ENCODE data around the gene FAM124A. TPM values are rescaled to one million over a fixed set of nuclear protein-coding genes. Genes with fewer than 3 reads are reported as not detected.

The FAM124A gene
- polyA plus RNA-seq, 4 donors: 0.22 to 1.8 (median 0.41) TPM; not detected in 1

DNA sequence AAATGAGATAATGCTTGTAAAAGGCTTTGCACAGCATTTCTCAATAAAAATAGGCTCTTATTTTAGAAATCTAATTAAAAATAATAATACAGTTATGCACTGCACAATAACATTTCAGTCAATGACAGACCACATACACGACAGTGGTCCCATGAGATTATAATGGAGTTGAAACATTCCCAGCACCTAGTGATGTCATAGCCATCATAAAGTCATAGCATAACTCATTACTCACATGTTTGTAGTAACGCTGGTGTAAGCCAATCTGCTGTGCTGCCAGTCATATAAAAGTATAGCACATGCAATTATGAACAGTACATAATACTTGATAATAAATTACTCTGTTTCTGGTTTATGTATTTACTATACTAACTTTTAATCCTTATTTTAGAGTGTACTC is 104.6 kb downstream of the FAM124A start:
- 78 to 89% (median 80%) methylated on average over 2 of the region's 2 CpGs for WGBS, 3 donors
- no peaks in the 10 kb centered on the region for H3K36me3 ChIP-seq (ENCODE audit: control insufficient read depth in 3 of 3, insufficient read depth in 2 of 3, low read depth in 1 of 3, low read length in 3 of 3)
- H3K4me1 ChIP-seq (ENCODE audit: control insufficient read depth in 3 of 3, insufficient read depth in 2 of 3, low read depth in 1 of 3, low read length in 2 of 3): no peaks in the 10 kb centered on the region
- no peak overlapping the region for H3K27ac ChIP-seq (ENCODE audit: low read depth in 1 of 3, low read length in 2 of 3)
- DNase-seq: no peak
- no peak for FAIRE-seq
- H3K4me3 ChIP-seq (ENCODE audit: low read depth in 1 of 3, low read length in 3 of 3): no peak overlapping the region
- H3K9me3 ChIP-seq (ENCODE audit: control insufficient read depth in 2 of 2, insufficient read depth in 1 of 2, low read depth in 1 of 2, low read length in 1 of 2): no peaks in the 10 kb centered on the region
- H3K27me3 ChIP-seq (ENCODE audit: control insufficient read depth in 3 of 3, insufficient read depth in 3 of 3, low read length in 3 of 3): no peaks in the 10 kb centered on the region

DNA sequence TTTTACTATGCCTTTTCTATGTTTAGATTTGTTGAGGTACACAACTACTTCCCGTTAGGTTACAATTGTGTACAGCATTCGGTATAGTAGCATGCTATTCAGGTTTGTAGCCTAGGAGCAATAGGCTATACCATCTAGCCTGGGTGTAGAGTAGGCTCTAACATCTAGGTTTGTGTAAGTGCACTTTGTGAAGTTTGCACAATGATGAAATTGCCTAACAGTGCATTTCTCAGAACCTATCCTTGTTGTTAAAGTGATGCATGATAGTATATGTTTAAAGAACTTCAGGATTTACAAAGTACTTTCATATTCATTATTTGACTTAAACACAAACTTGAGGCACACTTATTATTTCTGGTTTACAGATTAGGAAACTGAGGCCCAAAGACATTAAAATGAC is 105.8 kb downstream of the FAM124A start:
- no peaks in the 10 kb centered on the region for H3K36me3 ChIP-seq (ENCODE audit: control insufficient read depth in 3 of 3, insufficient read depth in 2 of 3, low read depth in 1 of 3, low read length in 3 of 3)
- H3K27ac ChIP-seq (ENCODE audit: low read depth in 1 of 3, low read length in 2 of 3): no peak overlapping the region
- no peak overlapping the region for H3K4me3 ChIP-seq (ENCODE audit: low read depth in 1 of 3, low read length in 3 of 3)
- no peak for DNase-seq
- H3K4me1 ChIP-seq (ENCODE audit: control insufficient read depth in 3 of 3, insufficient read depth in 2 of 3, low read depth in 1 of 3, low read length in 2 of 3): no peaks in the 10 kb centered on the region
- no peaks in the 10 kb centered on the region for H3K9me3 ChIP-seq (ENCODE audit: control insufficient read depth in 2 of 2, insufficient read depth in 1 of 2, low read depth in 1 of 2, low read length in 1 of 2)
- no peak for FAIRE-seq
- no peaks in the 10 kb centered on the region for H3K27me3 ChIP-seq (ENCODE audit: control insufficient read depth in 3 of 3, insufficient read depth in 3 of 3, low read length in 3 of 3)
- 92 to 96% (median 92%) methylated on average over 2 of the region's 2 CpGs for WGBS, 3 donors

DNA sequence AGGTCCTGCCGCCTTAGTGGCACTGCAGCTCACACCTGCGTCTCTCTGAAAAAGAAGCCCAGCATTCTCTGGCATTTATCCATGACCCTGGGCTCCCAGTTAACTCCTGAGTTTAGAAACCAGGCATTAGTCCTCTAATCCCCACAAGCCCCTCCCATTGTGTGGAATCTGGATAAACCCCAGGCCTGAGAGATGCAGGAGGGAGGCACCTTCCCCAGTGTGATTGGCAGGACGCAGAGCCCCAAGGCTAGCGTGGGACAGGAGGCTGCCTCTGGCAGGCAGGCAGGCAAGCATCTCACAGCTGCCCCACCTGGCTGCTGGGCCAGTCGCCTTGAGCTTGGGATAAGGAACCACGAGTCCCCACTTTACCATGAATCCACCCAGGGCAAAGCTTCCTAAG is 106.3 kb downstream of the FAM124A start:
- H3K27me3 ChIP-seq (ENCODE audit: control insufficient read depth in 3 of 3, insufficient read depth in 3 of 3, low read length in 3 of 3): no peaks in the 10 kb centered on the region
- H3K36me3 ChIP-seq (ENCODE audit: control insufficient read depth in 3 of 3, insufficient read depth in 2 of 3, low read depth in 1 of 3, low read length in 3 of 3): no peaks in the 10 kb centered on the region
- 75 to 86% (median 83%) methylated on average over 6 of the region's 6 CpGs for WGBS, 3 donors
- H3K4me1 ChIP-seq (ENCODE audit: control insufficient read depth in 3 of 3, insufficient read depth in 2 of 3, low read depth in 1 of 3, low read length in 2 of 3): no peaks in the 10 kb centered on the region
- no peak overlapping the region for H3K4me3 ChIP-seq (ENCODE audit: low read depth in 1 of 3, low read length in 3 of 3)
- no peak for FAIRE-seq
- DNase-seq: no peak
- no peaks in the 10 kb centered on the region for H3K9me3 ChIP-seq (ENCODE audit: control insufficient read depth in 2 of 2, insufficient read depth in 1 of 2, low read depth in 1 of 2, low read length in 1 of 2)
- H3K27ac ChIP-seq (ENCODE audit: low read depth in 1 of 3, low read length in 2 of 3): no peak overlapping the region

DNA sequence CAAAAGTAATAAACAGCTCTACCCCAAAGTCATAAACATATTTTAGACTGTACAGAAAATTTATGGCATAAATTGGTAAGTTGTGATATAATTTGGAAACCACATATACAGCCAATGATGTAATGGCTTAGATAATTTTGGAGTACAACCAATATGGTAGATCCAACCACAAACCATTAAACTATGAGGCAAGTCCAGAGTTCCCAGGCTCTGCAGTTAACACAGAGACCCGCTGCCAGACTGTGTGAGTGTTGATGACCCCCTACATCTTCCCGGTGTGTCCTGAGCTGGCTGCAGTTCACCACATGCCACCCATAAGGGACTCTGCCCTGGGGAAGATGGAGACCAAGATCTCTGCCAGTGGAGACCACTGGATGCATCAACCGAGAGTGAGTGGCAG is 107.4 kb downstream of the FAM124A start:
- DNase-seq: no peak
- Histone ChIP-seq H3K4me3 (ENCODE audit: low read depth in 1 of 3, low read length in 3 of 3) (no peak overlapping the region), H3K27me3 (ENCODE audit: control insufficient read depth in 3 of 3, insufficient read depth in 3 of 3, low read length in 3 of 3) (no peaks in the 10 kb centered on the region), H3K36me3 (ENCODE audit: control insufficient read depth in 3 of 3, insufficient read depth in 2 of 3, low read depth in 1 of 3, low read length in 3 of 3) (no peaks in the 10 kb centered on the region), H3K27ac (ENCODE audit: low read depth in 1 of 3, low read length in 2 of 3) (no peak overlapping the region), H3K9me3 (ENCODE audit: control insufficient read depth in 2 of 2, insufficient read depth in 1 of 2, low read depth in 1 of 2, low read length in 1 of 2) (no peaks in the 10 kb centered on the region), H3K4me1 (ENCODE audit: control insufficient read depth in 3 of 3, insufficient read depth in 2 of 3, low read depth in 1 of 3, low read length in 2 of 3) (no peaks in the 10 kb centered on the region)
- WGBS, 3 donors: 87 to 91% (median 90%) methylated on average over 3 of the region's 3 CpGs
- FAIRE-seq: no peak

DNA sequence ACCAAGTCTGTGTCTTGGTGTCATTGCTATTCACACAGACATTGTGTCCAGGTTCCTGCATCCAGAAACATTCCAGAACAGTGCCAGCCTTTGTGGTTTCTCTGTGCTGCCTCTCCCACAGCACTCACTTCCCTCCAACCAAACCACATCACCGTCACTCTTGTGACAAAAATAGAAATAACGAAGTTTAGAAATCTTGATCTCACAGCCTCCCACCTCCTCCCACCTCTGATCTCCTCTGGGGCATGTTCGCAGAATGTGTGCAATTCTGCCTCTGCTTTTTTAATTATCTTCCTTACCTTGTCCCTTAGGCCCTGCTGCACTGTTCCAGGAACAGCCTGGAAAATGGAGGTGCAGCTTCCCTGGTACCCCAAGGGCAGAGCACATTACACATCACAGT is 108.6 kb downstream of the FAM124A start:
- H3K4me1 ChIP-seq (ENCODE audit: control insufficient read depth in 3 of 3, insufficient read depth in 2 of 3, low read depth in 1 of 3, low read length in 2 of 3): no peaks in the 10 kb centered on the region
- no peaks in the 10 kb centered on the region for H3K36me3 ChIP-seq (ENCODE audit: control insufficient read depth in 3 of 3, insufficient read depth in 2 of 3, low read depth in 1 of 3, low read length in 3 of 3)
- no peaks in the 10 kb centered on the region for H3K27me3 ChIP-seq (ENCODE audit: control insufficient read depth in 3 of 3, insufficient read depth in 3 of 3, low read length in 3 of 3)
- FAIRE-seq (no peak), DNase-seq (no peak)
- no peaks in the 10 kb centered on the region for H3K9me3 ChIP-seq (ENCODE audit: control insufficient read depth in 2 of 2, insufficient read depth in 1 of 2, low read depth in 1 of 2, low read length in 1 of 2)
- no peak overlapping the region for H3K27ac ChIP-seq (ENCODE audit: low read depth in 1 of 3, low read length in 2 of 3)
- 57 to 88% (median 76%) methylated on average over 3 of the region's 3 CpGs for WGBS, 3 donors
- H3K4me3 ChIP-seq (ENCODE audit: low read depth in 1 of 3, low read length in 3 of 3): no peak overlapping the region

DNA sequence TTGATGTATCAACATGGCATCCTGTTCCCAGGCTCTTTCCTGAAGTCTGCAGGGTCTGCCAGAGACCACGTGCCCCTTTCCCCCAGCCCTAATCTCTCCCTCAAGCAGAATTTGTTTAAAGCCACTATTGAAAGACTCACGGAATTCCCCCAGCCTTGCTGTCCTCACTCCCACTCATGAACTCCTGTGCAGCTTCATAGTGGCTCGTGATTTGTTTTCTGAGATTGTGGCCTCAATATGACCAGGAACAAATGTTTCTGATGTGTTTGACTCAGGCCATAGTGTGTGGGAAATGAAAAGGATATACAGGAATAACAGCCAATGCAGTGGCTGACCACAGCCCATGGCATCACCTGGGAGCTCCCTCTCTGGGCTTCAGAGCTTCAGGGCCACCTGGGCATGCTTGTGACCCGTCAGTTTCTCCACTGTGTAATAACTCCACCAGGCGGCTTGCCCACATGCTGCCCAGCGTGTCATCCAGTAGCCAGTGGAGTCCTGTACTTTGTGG is 109.2 kb downstream of the FAM124A start:
- 69 to 80% (median 70%) methylated on average over 6 of the region's 6 CpGs for WGBS, 3 donors
- Histone ChIP-seq H3K9me3 (ENCODE audit: control insufficient read depth in 2 of 2, insufficient read depth in 1 of 2, low read depth in 1 of 2, low read length in 1 of 2) (no peaks in the 10 kb centered on the region), H3K4me3 (ENCODE audit: low read depth in 1 of 3, low read length in 3 of 3) (no peak overlapping the region), H3K36me3 (ENCODE audit: control insufficient read depth in 3 of 3, insufficient read depth in 2 of 3, low read depth in 1 of 3, low read length in 3 of 3) (no peaks in the 10 kb centered on the region), H3K27me3 (ENCODE audit: control insufficient read depth in 3 of 3, insufficient read depth in 3 of 3, low read length in 3 of 3) (no peaks in the 10 kb centered on the region), H3K27ac (ENCODE audit: low read depth in 1 of 3, low read length in 2 of 3) (no peak overlapping the region), H3K4me1 (ENCODE audit: control insufficient read depth in 3 of 3, insufficient read depth in 2 of 3, low read depth in 1 of 3, low read length in 2 of 3) (no peaks in the 10 kb centered on the region)
- DNase-seq (no peak), FAIRE-seq (no peak)

DNA sequence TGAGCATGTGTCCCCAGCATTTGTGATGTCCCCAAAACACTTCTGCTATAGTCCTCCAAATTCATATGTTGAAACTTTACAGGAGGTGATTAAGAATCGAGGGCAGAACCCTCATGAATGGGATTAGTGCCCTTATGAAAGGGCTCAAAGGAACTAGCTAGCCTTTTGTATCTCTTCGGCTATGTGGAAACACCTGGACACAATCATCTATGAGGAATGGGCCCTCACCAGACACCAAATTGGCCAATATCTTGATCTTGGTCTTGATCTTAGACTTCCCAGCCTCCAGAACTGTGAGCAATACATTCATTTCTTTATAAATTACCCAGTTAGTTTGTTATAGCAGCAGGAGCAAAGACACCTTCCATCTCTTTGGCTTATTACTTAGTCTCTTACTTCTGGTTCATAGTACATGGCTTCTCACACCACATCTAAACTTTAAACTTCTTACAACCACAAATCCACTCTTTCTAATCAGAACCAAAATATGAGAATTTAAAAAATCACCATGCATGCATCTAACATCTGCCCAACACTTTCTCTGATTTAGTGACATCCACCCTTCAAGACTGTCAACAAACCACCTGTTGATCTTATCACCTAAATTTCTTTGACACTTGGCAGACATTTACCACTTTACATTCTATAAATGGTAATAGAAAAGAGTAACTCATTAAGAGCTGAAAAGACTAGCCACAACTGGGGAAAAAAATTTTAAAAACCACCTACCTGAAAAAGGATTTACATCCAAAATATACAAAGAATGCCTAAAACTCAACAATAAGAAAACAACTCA is 110.6 kb downstream of the FAM124A start:
- Histone ChIP-seq H3K9me3 (ENCODE audit: control insufficient read depth in 2 of 2, insufficient read depth in 1 of 2, low read depth in 1 of 2, low read length in 1 of 2) (no peaks in the 10 kb centered on the region), H3K4me3 (ENCODE audit: low read depth in 1 of 3, low read length in 3 of 3) (no peak overlapping the region), H3K27me3 (ENCODE audit: control insufficient read depth in 3 of 3, insufficient read depth in 3 of 3, low read length in 3 of 3) (no peaks in the 10 kb centered on the region), H3K4me1 (ENCODE audit: control insufficient read depth in 3 of 3, insufficient read depth in 2 of 3, low read depth in 1 of 3, low read length in 2 of 3) (no peaks in the 10 kb centered on the region), H3K27ac (ENCODE audit: low read depth in 1 of 3, low read length in 2 of 3) (no peak overlapping the region), H3K36me3 (ENCODE audit: control insufficient read depth in 3 of 3, insufficient read depth in 2 of 3, low read depth in 1 of 3, low read length in 3 of 3) (no peaks in the 10 kb centered on the region)
- DNase-seq (no peak), FAIRE-seq (no peak)
- WGBS, 3 donors: 65 to 89% (median 77%) methylated on average over 2 of the region's 2 CpGs

DNA sequence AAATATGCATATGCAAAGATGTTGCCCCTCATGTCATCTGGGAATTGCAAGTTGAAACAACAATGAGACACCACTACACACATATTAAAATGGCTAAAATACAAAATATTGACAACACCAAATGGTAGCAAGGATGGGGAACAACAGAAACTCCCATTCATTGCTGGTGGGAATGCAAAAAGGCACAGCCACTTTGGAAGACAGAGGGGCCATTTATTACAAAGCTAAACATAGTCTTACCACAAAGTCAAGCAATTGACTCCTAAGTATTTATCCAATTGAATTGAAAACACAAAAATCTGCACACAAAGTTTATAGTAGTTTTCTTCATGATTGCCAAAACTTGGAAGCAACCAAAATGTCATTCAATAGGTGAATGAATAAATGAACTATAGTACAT is 111.2 kb downstream of the FAM124A start:
- no peak for FAIRE-seq
- no peaks in the 10 kb centered on the region for H3K4me1 ChIP-seq (ENCODE audit: control insufficient read depth in 3 of 3, insufficient read depth in 2 of 3, low read depth in 1 of 3, low read length in 2 of 3)
- H3K9me3 ChIP-seq (ENCODE audit: control insufficient read depth in 2 of 2, insufficient read depth in 1 of 2, low read depth in 1 of 2, low read length in 1 of 2): no peaks in the 10 kb centered on the region
- no peak for DNase-seq
- H3K4me3 ChIP-seq (ENCODE audit: low read depth in 1 of 3, low read length in 3 of 3): no peak overlapping the region
- H3K36me3 ChIP-seq (ENCODE audit: control insufficient read depth in 3 of 3, insufficient read depth in 2 of 3, low read depth in 1 of 3, low read length in 3 of 3): no peaks in the 10 kb centered on the region
- H3K27me3 ChIP-seq (ENCODE audit: control insufficient read depth in 3 of 3, insufficient read depth in 3 of 3, low read length in 3 of 3): no peaks in the 10 kb centered on the region
- no peak overlapping the region for H3K27ac ChIP-seq (ENCODE audit: low read depth in 1 of 3, low read length in 2 of 3)

DNA sequence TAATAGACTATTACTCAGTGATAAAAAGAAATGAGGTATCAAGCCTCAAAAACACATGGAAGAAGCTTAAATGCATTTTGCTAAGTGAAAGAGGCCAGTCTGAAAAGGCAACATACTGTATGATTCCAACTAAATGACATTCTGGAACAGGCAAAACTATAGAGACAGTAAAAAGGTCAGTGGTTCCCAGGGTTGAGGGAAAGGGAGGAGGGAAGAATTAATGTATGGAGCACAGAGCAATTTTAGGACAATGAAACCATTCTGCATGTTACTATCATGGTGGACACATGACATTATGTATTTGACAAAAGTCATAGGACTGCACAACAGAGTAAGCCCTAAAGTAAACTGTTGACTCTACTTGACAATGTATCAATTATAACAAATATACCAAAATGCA is 111.6 kb downstream of the FAM124A start:
- Histone ChIP-seq H3K4me1 (ENCODE audit: control insufficient read depth in 3 of 3, insufficient read depth in 2 of 3, low read depth in 1 of 3, low read length in 2 of 3) (no peaks in the 10 kb centered on the region), H3K4me3 (ENCODE audit: low read depth in 1 of 3, low read length in 3 of 3) (no peak overlapping the region), H3K9me3 (ENCODE audit: control insufficient read depth in 2 of 2, insufficient read depth in 1 of 2, low read depth in 1 of 2, low read length in 1 of 2) (no peaks in the 10 kb centered on the region), H3K36me3 (ENCODE audit: control insufficient read depth in 3 of 3, insufficient read depth in 2 of 3, low read depth in 1 of 3, low read length in 3 of 3) (no peaks in the 10 kb centered on the region), H3K27me3 (ENCODE audit: control insufficient read depth in 3 of 3, insufficient read depth in 3 of 3, low read length in 3 of 3) (no peaks in the 10 kb centered on the region), H3K27ac (ENCODE audit: low read depth in 1 of 3, low read length in 2 of 3) (no peak overlapping the region)
- DNase-seq (no peak), FAIRE-seq (no peak)
